ENCODE data around the gene POPDC3.

GRCh38 chr6:105137388-105137787 is 42.4 kb downstream of the POPDC3 start:
- TF ChIP-seq, protein P1, sequence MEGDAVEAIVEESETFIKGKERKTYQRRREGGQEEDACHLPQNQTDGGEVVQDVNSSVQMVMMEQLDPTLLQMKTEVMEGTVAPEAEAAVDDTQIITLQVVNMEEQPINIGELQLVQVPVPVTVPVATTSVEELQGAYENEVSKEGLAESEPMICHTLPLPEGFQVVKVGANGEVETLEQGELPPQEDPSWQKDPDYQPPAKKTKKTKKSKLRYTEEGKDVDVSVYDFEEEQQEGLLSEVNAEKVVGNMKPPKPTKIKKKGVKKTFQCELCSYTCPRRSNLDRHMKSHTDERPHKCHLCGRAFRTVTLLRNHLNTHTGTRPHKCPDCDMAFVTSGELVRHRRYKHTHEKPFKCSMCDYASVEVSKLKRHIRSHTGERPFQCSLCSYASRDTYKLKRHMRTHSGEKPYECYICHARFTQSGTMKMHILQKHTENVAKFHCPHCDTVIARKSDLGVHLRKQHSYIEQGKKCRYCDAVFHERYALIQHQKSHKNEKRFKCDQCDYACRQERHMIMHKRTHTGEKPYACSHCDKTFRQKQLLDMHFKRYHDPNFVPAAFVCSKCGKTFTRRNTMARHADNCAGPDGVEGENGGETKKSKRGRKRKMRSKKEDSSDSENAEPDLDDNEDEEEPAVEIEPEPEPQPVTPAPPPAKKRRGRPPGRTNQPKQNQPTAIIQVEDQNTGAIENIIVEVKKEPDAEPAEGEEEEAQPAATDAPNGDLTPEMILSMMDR (IDR thresholded peaks at IDR 0.05), result no peak
- TF ChIP-seq POLR2A (IDR thresholded peaks at IDR 0.05), result no peak
